Loucy (cell line): Measurements from ENCODE around the gene KRTAP4-2.

ENCODE experiments used
- CTCF ChIP-seq: fragments of 200-600 bp; sonication (generic); conservative IDR thresholded peaks from 2 replicates; pipeline ENCODE4 v1.5.1; 2014; ENCODE audit warnings: mild to moderate bottlenecking, antibody characterized with exemption, low read length
- EZH2phosphoT487 ChIP-seq: fragments of 200-600 bp; IDR thresholded peaks from 2 replicates; pipeline ENCODE4 v1.6.1; 2018; ENCODE audit warnings: antibody characterized with exemption, mild to moderate bottlenecking, moderate library complexity, borderline replicate concordance

GRCh38 chr17:41185001-41185400, 7.0 kb upstream of the KRTAP4-2 start:
- no peak for TF ChIP-seq CTCF
- no peak for TF ChIP-seq EZH2phosphoT487
